Vagina (tissue), 2 donors: ENCODE results near the gene GABBR2. TPM values are rescaled to one million over a fixed set of nuclear protein-coding genes. Genes with fewer than 3 reads are reported as not detected.

Experiments
- DNase-seq, 2 donors: peaks; one replicate each; pipeline ENCODE4 v3.0.0-alpha.2; 2017; ENCODE audit errors: extremely low spot score in 2 of 2
- H3K27ac ChIP-seq: fragments of 200-600 bp; sonication (generic); one replicate; pipeline ENCODE4 v1.5.1; 2019
- H3K27me3 ChIP-seq: fragments of 200-600 bp; sonication (generic); one replicate; pipeline ENCODE4 v1.5.1; 2019
- H3K36me3 ChIP-seq, 2 donors: fragments of 200-600 bp; sonication (generic); one replicate each; pipeline ENCODE4 v1.5.1; 2017 to 2019
- H3K4me1 ChIP-seq: fragments of 200-600 bp; sonication (generic); one replicate; pipeline ENCODE4 v1.5.1; 2019
- H3K4me3 ChIP-seq, 2 donors: fragments of 200-600 bp; sonication (generic); 1 replicate in 1 of 2; 2 replicates in 1 of 2; pipeline ENCODE4 v1.5.1; 2016 to 2019
- H3K9me3 ChIP-seq: fragments of 200-600 bp; sonication (generic); one replicate; pipeline ENCODE4 v1.5.1; 2019
- POLR2A ChIP-seq, 2 donors: fragments of 450-650 bp; IDR thresholded peaks; one replicate each; pipeline ENCODE4 v1.6.1; 2017; ENCODE audit warnings: antibody characterized with exemption in 2 of 2, mild to moderate bottlenecking in 2 of 2, moderate library complexity in 2 of 2
- POLR2AphosphoS5 ChIP-seq, 2 donors: sonication (generic); formaldehyde crosslinking; IDR thresholded peaks; one replicate each; pipeline ENCODE4 v1.9.0; 2017; ENCODE audit warnings: antibody characterized with exemption in 2 of 2, mild to moderate bottlenecking in 2 of 2, low read depth in 1 of 2; ENCODE audit not compliant: insufficient read depth in 1 of 2
- intact Hi-C: fragments of 100-400 bp; cut with DNase I; formaldehyde crosslinking; loops from one replicate; pipeline ENCODE4 v1.15.1; 2023
- total RNA-seq: library from RNA; depleted of rRNA; stranded (reverse); fragments of >200 nt; gene quantifications from one replicate; pipeline ENCODE4 v1.2.3, GENCODE V29; 2016
- TF ChIP-seq, protein P1 (sequence below), 3 experiments: fragments of 450-650 bp in 2 of 3; fragments of 200-600 bp in 1 of 3; sonication (generic) in 1 of 3; IDR thresholded peaks; one replicate each; pipeline ENCODE4 v1.5.1; 2017 to 2019; ENCODE audit warnings: antibody characterized with exemption in 3 of 3, mild to moderate bottlenecking in 2 of 3, moderate library complexity in 2 of 3

GABBR2 gene
- total RNA-seq, 1 donor from 2014 or later, result not detected

DNA sequence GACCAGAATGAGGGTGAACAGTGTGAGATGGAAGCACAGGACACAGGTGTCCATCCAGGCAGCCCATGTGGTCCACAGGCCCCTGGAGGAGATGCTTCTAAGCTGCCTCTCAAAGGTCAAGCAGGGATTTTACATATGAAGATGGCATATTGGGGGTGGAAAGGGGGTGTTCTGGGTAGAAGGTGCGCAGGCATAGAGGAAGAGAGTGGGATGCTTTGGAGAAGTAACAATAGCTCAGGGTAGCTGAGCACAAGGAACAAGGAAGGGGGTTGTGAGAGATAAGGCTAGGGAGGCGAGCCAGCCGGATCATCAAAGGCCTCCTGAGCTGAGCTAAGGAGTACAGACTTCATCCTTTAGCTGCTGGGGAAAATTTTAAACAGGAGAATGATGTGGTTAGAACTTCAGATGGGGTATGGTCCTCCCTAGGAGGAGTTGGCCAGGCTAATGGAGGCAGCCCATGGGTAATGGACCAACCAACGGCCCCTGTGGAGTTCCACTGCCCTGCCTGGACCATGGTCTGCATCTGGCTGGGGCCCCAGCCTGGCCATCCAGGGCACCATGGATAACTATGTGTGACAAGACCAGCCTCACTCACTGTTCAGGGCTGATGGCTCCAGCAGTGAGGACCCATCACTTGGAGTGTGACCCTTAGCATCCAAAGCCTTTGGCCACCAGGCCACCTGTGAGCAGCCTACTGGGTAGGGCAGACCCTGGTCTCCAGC lies 366.5 kb downstream of the GABBR2 start:
- intact Hi-C loops, result no loop called here
- no peak overlapping the region for H3K27ac ChIP-seq
- DNase-seq, result no peak
- H3K36me3 ChIP-seq, result no peaks in the 10 kb centered on the region
- TF ChIP-seq POLR2A (IDR thresholded peaks at IDR 0.05), result no peak
- no peak for TF ChIP-seq POLR2AphosphoS5 (IDR thresholded peaks at IDR 0.05; ENCODE audit: insufficient read depth in 1 of 2, low read depth in 1 of 2)
- no peaks in the 10 kb centered on the region for H3K9me3 ChIP-seq
- no peak overlapping the region for H3K4me3 ChIP-seq
- H3K27me3 ChIP-seq, result no peaks in the 10 kb centered on the region
- no peaks in the 10 kb centered on the region for H3K4me1 ChIP-seq

DNA sequence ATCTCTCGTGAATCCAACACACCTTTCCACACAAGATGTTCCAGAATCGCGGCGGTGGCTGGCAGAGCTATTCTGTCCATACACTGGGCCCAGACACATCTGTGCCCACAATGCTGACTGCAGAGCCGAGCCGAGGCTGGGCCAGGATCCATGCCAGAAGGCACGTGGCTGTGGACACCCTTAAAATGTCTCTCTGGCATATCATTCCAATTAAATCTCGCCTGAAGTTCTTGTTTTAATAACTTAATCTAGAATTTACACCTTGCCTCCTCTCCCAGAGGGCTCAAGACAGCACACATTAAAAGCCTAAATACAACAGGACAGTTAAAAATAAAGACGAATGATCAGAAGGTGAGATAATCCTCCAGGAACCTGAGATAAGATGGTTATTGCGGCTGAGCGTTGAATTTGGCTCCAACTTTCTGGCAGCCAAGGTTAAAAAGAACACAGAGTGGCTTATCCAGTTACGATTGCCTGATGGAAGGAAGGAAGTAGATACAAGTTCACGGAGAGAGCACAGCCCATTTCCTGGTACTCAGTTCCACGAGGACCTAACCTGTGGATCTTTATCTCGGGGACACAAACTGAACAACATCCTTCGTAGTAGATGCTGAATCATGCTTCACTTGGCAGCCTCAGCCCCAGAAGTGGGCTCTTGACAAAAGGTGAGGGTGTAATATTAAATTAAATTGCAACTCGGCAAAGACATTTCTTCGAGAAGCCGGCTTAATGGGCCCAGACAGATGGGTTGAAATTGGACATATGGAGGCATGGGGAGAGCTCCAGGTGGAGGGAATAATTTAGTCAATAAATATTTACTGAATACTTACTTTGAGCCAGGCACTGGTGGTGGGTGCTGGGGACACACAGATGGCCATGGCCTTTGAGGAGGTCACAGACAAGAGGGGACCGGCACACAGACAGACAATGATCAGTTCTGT lies 367.3 kb downstream of the GABBR2 start:
- no peaks in the 10 kb centered on the region for H3K27me3 ChIP-seq
- no peaks in the 10 kb centered on the region for H3K36me3 ChIP-seq
- no peak overlapping the region for H3K4me3 ChIP-seq
- H3K27ac ChIP-seq, result no peak overlapping the region
- no peak for DNase-seq
- no peaks in the 10 kb centered on the region for H3K4me1 ChIP-seq
- intact Hi-C loops, result no loop called here
- no peaks in the 10 kb centered on the region for H3K9me3 ChIP-seq
- TF ChIP-seq, protein P1, sequence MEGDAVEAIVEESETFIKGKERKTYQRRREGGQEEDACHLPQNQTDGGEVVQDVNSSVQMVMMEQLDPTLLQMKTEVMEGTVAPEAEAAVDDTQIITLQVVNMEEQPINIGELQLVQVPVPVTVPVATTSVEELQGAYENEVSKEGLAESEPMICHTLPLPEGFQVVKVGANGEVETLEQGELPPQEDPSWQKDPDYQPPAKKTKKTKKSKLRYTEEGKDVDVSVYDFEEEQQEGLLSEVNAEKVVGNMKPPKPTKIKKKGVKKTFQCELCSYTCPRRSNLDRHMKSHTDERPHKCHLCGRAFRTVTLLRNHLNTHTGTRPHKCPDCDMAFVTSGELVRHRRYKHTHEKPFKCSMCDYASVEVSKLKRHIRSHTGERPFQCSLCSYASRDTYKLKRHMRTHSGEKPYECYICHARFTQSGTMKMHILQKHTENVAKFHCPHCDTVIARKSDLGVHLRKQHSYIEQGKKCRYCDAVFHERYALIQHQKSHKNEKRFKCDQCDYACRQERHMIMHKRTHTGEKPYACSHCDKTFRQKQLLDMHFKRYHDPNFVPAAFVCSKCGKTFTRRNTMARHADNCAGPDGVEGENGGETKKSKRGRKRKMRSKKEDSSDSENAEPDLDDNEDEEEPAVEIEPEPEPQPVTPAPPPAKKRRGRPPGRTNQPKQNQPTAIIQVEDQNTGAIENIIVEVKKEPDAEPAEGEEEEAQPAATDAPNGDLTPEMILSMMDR (IDR thresholded peaks at IDR 0.05), result no peak
- TF ChIP-seq POLR2AphosphoS5 (IDR thresholded peaks at IDR 0.05; ENCODE audit: insufficient read depth in 1 of 2, low read depth in 1 of 2) (no peak), POLR2A (IDR thresholded peaks at IDR 0.05) (no peak)

DNA sequence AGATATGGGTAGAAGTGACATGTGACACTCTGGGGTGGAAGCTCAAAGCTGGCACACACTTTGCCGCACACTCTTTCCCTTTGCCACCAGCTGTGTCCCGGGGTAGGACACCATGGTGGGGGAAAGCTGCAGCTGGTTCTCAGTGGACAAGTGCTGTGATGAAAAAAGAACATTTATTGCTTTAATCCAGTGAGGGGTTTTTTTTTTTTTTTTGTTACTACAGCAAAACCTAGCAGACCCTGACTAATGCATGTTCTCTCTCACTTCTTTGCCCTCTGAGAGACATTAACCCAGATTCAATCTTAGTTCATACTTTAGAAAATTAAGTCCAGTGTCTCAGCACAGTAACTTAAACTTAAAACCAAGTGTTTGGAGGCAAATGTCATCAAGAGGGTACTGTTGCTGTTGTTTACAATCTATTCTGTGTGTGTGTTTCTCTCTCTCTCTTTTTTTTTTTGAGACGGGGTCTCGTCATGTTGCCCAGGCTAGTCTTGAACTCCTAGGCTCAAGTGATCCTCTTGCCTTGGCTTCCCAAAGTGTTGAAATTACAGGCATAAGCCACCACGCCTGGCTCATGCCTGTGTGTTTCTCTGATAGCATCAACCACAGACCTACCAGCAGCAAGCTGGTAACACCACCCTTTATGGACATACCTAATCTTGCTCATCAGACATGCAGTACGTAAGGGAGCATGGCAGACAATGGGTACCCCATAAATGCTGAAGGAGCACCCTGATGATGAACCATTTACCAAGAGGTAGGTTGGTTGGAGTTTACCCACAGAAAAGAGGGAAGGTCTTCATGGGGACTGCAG lies 368.5 kb downstream of the GABBR2 start:
- intact Hi-C loops, result no loop called here
- H3K27ac ChIP-seq, result no peak overlapping the region
- no peak overlapping the region for H3K4me3 ChIP-seq
- TF ChIP-seq POLR2AphosphoS5 (IDR thresholded peaks at IDR 0.05; ENCODE audit: insufficient read depth in 1 of 2, low read depth in 1 of 2) (no peak), POLR2A (IDR thresholded peaks at IDR 0.05) (no peak)
- TF ChIP-seq, protein P1 (IDR thresholded peaks at IDR 0.05), result no peak
- no peaks in the 10 kb centered on the region for H3K36me3 ChIP-seq
- H3K9me3 ChIP-seq, result no peaks in the 10 kb centered on the region
- H3K27me3 ChIP-seq, result no peaks in the 10 kb centered on the region
- no peak for DNase-seq
- no peaks in the 10 kb centered on the region for H3K4me1 ChIP-seq

DNA sequence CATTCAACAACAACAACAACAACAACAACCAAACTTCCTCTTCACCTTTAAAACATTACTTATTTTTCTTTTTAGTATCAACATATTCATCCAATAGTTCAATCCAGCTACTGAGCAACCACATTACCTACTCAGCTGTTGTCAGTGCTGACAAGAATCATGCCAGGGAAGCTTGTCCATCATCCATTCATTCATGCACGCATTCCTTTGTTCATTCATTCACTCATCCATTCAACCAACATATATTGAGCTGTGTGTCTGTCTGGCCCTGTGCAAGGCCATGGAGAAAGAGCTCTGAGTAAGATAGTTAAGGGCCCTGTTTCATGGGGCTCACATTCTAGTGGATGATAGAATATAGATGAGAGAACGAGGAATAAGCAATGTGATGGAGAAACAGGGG lies 373.1 kb downstream of the GABBR2 start:
- no peaks in the 10 kb centered on the region for H3K36me3 ChIP-seq
- H3K27me3 ChIP-seq, result no peaks in the 10 kb centered on the region
- intact Hi-C loops, result no loop called here
- TF ChIP-seq, protein P1 (IDR thresholded peaks at IDR 0.05), result no peak
- TF ChIP-seq POLR2AphosphoS5 (IDR thresholded peaks at IDR 0.05; ENCODE audit: insufficient read depth in 1 of 2, low read depth in 1 of 2) (no peak), POLR2A (IDR thresholded peaks at IDR 0.05) (no peak)
- no peak for DNase-seq
- H3K27ac ChIP-seq, result no peak overlapping the region
- H3K9me3 ChIP-seq, result no peaks in the 10 kb centered on the region
- no peak overlapping the region for H3K4me3 ChIP-seq
- H3K4me1 ChIP-seq, result no peaks in the 10 kb centered on the region

DNA sequence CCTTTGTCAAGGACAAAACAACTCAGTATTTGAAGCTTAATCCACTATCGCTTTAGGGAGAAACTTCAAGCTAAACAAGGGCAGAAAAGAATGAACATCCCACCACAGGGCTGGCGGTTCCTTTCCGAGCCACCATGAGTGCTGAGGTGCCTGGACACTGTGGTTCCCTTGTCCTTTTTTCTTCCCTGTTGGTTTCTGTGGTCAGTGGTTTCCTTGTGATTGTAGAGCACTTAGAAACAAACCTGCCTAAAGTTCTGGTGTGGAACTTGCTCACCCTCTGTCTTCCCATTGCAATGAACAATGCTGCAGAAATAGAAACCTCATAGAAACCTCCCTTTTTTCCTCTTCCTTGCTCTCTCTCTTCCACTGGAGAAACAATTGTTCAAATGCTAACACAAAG lies 373.9 kb downstream of the GABBR2 start:
- no peak overlapping the region for H3K27ac ChIP-seq
- TF ChIP-seq, protein P1 (IDR thresholded peaks at IDR 0.05), result no peak
- no peak for TF ChIP-seq POLR2AphosphoS5 (IDR thresholded peaks at IDR 0.05; ENCODE audit: insufficient read depth in 1 of 2, low read depth in 1 of 2)
- no peak for TF ChIP-seq POLR2A (IDR thresholded peaks at IDR 0.05)
- intact Hi-C loops, result no loop called here
- no peaks in the 10 kb centered on the region for H3K4me1 ChIP-seq
- no peak for DNase-seq
- H3K36me3 ChIP-seq, result no peaks in the 10 kb centered on the region
- no peaks in the 10 kb centered on the region for H3K9me3 ChIP-seq
- H3K27me3 ChIP-seq, result no peaks in the 10 kb centered on the region
- no peak overlapping the region for H3K4me3 ChIP-seq
